Calu3 (cell line): ENCODE data around the gene CLK2. TPM values are rescaled to one million over a fixed set of nuclear protein-coding genes. Genes with fewer than 3 reads are reported as not detected.

ENCODE experiments used
- BruUV-seq: library from RNA; stranded (reverse); fragments of 400-500 nt; replicated peaks from 2 replicates; lab custom pipeline; 2021; lab: Mats Ljungman, UMichigan
- CTCF ChIA-PET: fragments of 300-600 bp; sonication (Branson Sonifier 250); formaldehyde crosslinking; loops from one replicate; lab custom pipeline; 2022; ENCODE audit warnings: antibody characterized with exemption; lab: Charles Lee
- DNase-seq: peaks from one replicate; pipeline ENCODE4 v3.0.0; 2022
- H3K27ac Mint-ChIP-seq: one replicate; pipeline ENCODE4 v1.8.0; 2022; ENCODE audit warnings: mixed read lengths; ENCODE audit not compliant: unreplicated experiment
- H3K27me3 Mint-ChIP-seq: one replicate; pipeline ENCODE4 v1.8.0; 2022; ENCODE audit warnings: mixed read lengths; ENCODE audit not compliant: unreplicated experiment
- H3K36me3 Mint-ChIP-seq: one replicate; pipeline ENCODE4 v1.8.0; 2022; ENCODE audit warnings: mild to moderate bottlenecking, moderate library complexity, mixed read lengths; ENCODE audit not compliant: insufficient read depth, unreplicated experiment
- H3K4me1 Mint-ChIP-seq: one replicate; pipeline ENCODE4 v1.8.0; 2022; ENCODE audit warnings: mild to moderate bottlenecking, low read depth, mixed read lengths; ENCODE audit not compliant: unreplicated experiment
- H3K4me3 Mint-ChIP-seq: one replicate; pipeline ENCODE4 v1.8.0; 2022; ENCODE audit warnings: mild to moderate bottlenecking, low read depth, moderate library complexity, mixed read lengths; ENCODE audit not compliant: unreplicated experiment
- H3K9me3 Mint-ChIP-seq: one replicate; pipeline ENCODE4 v1.8.0; 2022; ENCODE audit warnings: low read depth, mixed read lengths; ENCODE audit not compliant: unreplicated experiment
- intact Hi-C: fragments of 100-400 bp; cut with micrococcal nuclease; formaldehyde crosslinking; loops from one replicate; pipeline ENCODE4 v1.10.0; 2022; ENCODE audit not compliant: unreplicated experiment
- total RNA-seq: library from RNA; stranded (reverse); gene quantifications from 2 replicates; pipeline ENCODE4 v1.2.3, GENCODE V29; 2022
- TF ChIP-seq, protein P1 (sequence below): fragments of 200-600 bp; IDR thresholded peaks from one replicate; pipeline ENCODE4 v1.8.0; 2022; ENCODE audit warnings: antibody characterized with exemption; ENCODE audit not compliant: unreplicated experiment

Gene CLK2
- total RNA-seq, 1 experiment from 2014 or later, result 78.5 TPM

DNA sequence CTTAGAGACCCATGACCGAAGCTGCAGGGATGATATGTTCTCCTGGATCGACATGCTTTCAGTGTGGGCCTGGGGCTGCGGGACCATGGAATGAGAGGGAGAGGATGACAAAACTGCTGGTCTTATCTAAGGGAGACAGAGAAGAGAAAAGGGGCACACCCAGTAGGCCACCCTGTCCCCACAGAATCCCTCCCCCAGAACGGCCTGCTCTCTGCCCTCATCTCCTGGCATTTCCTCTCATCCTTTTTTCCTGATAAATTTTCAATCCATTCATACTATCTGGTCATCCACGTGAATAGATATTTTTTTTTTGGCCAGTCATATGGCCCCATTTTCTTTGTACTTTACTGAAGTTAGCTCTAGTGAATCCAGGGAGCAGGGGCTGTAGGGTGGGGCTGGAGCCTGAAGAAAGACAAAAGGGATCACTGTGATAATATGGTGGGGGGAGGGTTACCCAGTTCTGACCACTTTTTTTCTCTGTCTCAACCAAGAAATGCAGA, 28.1 kb upstream of the CLK2 start, which contains the start of gene PKLR:
Gene PKLR, minus strand, starts transcription at position 97 of the 500 bp plus-strand sequence. Its CDS starts 43 bp downstream, at position 54.
- H3K36me3 Mint-ChIP-seq, result no peaks in the 10 kb centered on the region
- H3K27ac Mint-ChIP-seq, result no peak within 1 kb of the TSS
- peaks cover 25% of the 10 kb centered on the region for H3K4me1 Mint-ChIP-seq
- no peak for DNase-seq
- CTCF ChIA-PET, result interaction anchor here (0.6 kb wide), 1 partner anchor 82 kb away, joined by 3 read pairs; no protein-coding TSS in a partner anchor
- intact Hi-C loops, result no loop called here
- TF ChIP-seq, protein P1, sequence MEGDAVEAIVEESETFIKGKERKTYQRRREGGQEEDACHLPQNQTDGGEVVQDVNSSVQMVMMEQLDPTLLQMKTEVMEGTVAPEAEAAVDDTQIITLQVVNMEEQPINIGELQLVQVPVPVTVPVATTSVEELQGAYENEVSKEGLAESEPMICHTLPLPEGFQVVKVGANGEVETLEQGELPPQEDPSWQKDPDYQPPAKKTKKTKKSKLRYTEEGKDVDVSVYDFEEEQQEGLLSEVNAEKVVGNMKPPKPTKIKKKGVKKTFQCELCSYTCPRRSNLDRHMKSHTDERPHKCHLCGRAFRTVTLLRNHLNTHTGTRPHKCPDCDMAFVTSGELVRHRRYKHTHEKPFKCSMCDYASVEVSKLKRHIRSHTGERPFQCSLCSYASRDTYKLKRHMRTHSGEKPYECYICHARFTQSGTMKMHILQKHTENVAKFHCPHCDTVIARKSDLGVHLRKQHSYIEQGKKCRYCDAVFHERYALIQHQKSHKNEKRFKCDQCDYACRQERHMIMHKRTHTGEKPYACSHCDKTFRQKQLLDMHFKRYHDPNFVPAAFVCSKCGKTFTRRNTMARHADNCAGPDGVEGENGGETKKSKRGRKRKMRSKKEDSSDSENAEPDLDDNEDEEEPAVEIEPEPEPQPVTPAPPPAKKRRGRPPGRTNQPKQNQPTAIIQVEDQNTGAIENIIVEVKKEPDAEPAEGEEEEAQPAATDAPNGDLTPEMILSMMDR, result no peak
- H3K9me3 Mint-ChIP-seq, result no peaks in the 10 kb centered on the region
- no TSS peak for BruUV-seq
- H3K27me3 Mint-ChIP-seq, result peaks cover 19% of the 10 kb centered on the region
- H3K4me3 Mint-ChIP-seq, result no peak within 1 kb of the TSS

- CTCF ChIA-PET, result no interaction called here
- peaks cover 26% of the 10 kb centered on the region for H3K27me3 Mint-ChIP-seq
- DNase-seq, result no peak
- intact Hi-C loops, result no loop called here
- no peaks in the 10 kb centered on the region for H3K9me3 Mint-ChIP-seq
- no TSS peak for BruUV-seq
- no peak overlapping the region for H3K27ac Mint-ChIP-seq
- peaks cover 20% of the 10 kb centered on the region for H3K4me1 Mint-ChIP-seq
- no peak overlapping the region for H3K4me3 Mint-ChIP-seq
- no peaks in the 10 kb centered on the region for H3K36me3 Mint-ChIP-seq
- TF ChIP-seq, protein P1, result no peak
Observed at GRCh38 chr1:155300553-155301329, 27.4 kb upstream of the CLK2 start.

DNA sequence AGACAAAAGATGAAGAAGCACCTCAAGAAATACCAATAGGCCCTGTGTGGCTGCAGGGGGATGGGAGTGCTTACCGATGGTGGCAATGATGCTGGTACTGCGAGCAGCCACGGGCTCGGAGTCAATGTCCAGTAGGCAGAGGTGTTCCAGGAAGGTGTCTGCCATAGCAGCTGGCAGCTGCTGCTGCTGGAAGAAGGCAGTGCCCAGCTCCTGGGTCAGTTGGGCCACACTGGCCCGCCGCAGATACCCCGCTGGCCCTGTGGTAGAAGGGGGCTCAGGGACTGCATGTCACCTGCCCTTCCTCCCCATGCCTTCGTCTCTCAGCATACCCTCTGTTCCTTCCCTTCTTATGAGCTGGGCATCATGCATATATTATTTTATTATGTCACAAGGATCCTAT, 26.7 kb upstream of the CLK2 start:
- CTCF ChIA-PET, result no interaction called here
- TF ChIP-seq, protein P1, result no peak
- intact Hi-C loops, result no loop called here
- Mint-ChIP-seq H3K9me3 (no peaks in the 10 kb centered on the region), H3K27me3 (peaks cover 33% of the 10 kb centered on the region), H3K36me3 (no peaks in the 10 kb centered on the region), H3K4me3 (no peak overlapping the region), H3K4me1 (peaks cover 15% of the 10 kb centered on the region), H3K27ac (no peak overlapping the region)
- no peak for DNase-seq
- no TSS peak for BruUV-seq

DNA sequence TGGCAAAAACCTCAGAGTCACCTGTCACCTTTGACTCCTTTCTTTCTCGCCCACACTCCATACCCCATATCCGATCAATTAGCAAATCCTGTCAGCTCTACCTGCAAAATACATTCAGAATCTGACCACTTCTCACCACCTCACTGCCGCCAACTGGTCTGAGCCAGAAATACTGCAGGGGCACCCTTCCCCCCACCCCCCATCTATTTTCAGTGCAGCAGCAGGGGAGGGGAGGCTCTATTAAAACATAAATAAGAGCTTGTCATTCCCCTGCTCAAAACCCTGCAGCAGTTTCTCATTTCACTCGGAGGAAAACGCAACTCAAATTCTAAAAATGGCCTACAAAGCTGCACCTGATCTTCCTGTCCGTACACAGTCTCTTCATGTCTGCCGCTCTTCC, 24.1 kb upstream of the CLK2 start:
- no peak overlapping the region for H3K4me3 Mint-ChIP-seq
- H3K27me3 Mint-ChIP-seq, result peaks cover 42% of the 10 kb centered on the region
- H3K27ac Mint-ChIP-seq, result no peak overlapping the region
- CTCF ChIA-PET, result interaction anchor here (0.6 kb wide), 1 partner anchor 22 kb away, joined by 5 read pairs; no protein-coding TSS in a partner anchor
- intact Hi-C loops, result no loop called here
- no TSS peak for BruUV-seq
- no peak for DNase-seq
- H3K4me1 Mint-ChIP-seq, result no peaks in the 10 kb centered on the region
- H3K9me3 Mint-ChIP-seq, result no peaks in the 10 kb centered on the region
- H3K36me3 Mint-ChIP-seq, result no peaks in the 10 kb centered on the region
- TF ChIP-seq, protein P1, result no peak
